Gastrocnemius medialis (tissue), 4 donors: ENCODE measurements around the gene ZNF620. TPM values are rescaled to one million over a fixed set of nuclear protein-coding genes. Genes with fewer than 3 reads are reported as not detected.
"Not testable (repeated sequence)": the region's sequence is repeated elsewhere in the genome, so short reads cannot be mapped to it uniquely, and the experiment has no call there.

Experiments
- ATAC-seq, 2 donors: fragments of 150-250 bp; one replicate each; pipeline ENCODE4 v1.9.1; 2016
- DNase-seq, 2 donors: peaks; one replicate each; pipeline ENCODE4 v3.0.0-alpha.2; 2019
- H3K27ac ChIP-seq, 4 donors: fragments of 200-600 bp; sonication (generic); 1 replicate in 1 of 4; 2 replicates in 3 of 4; pipeline ENCODE4 v1.5.1; 2016 to 2018; ENCODE audit warnings: mild to moderate bottlenecking in 2 of 4, moderate library complexity in 1 of 4
- H3K27me3 ChIP-seq, 3 donors: fragments of 200-600 bp; sonication (generic) in 2 of 3; 1 replicate in 1 of 3; 2 replicates in 2 of 3; pipeline versions ENCODE4 v1.5.1 to v1.6.0; 2016 to 2019; ENCODE audit warnings: mild to moderate bottlenecking in 1 of 3, moderate library complexity in 1 of 3
- H3K36me3 ChIP-seq, 2 donors: fragments of 200-600 bp; sonication (generic) in 1 of 2; one replicate each; pipeline ENCODE4 v1.5.1; 2017 to 2018
- H3K4me1 ChIP-seq, 2 donors: fragments of 200-600 bp; sonication (generic) in 1 of 2; one replicate each; pipeline ENCODE4 v1.5.1; 2016 to 2017; ENCODE audit warnings: mild to moderate bottlenecking in 2 of 2
- H3K4me3 ChIP-seq, 4 donors: fragments of 200-600 bp; sonication (generic) in 3 of 4; 1 replicate in 1 of 4; 2 replicates in 3 of 4; pipeline ENCODE4 v1.5.1; 2016 to 2019; ENCODE audit warnings: mild to moderate bottlenecking in 2 of 4
- H3K9me3 ChIP-seq, 3 donors: fragments of 200-600 bp; sonication (generic) in 2 of 3; 1 replicate in 1 of 3; 2 replicates in 2 of 3; pipeline ENCODE4 v1.5.1; 2016 to 2019
- CTCF ChIP-seq, 5 experiments: fragments of 450-650 bp in 3 of 5; fragments of 200-600 bp in 2 of 5; sonication (generic) in 2 of 5; IDR thresholded peaks in 4 of 5; conservative IDR thresholded peaks in 1 of 5; 1 replicate in 4 of 5; 2 replicates in 1 of 5; pipeline ENCODE4 v1.5.1; 2016 to 2019; ENCODE audit warnings: antibody characterized with exemption in 5 of 5, mild to moderate bottlenecking in 3 of 5, moderate library complexity in 3 of 5
- POLR2A ChIP-seq, 2 donors: fragments of 450-650 bp; IDR thresholded peaks; one replicate each; pipeline ENCODE4 v1.6.1; 2017; ENCODE audit warnings: antibody characterized with exemption in 2 of 2, mild to moderate bottlenecking in 2 of 2, moderate library complexity in 2 of 2
- in situ Hi-C, 4 donors: fragments of 200-750 bp; cut with MboI; loops; one replicate each; pipeline versions ENCODE4 v1.15.0 to v1.8.0; 2017; ENCODE audit warnings: low sequenced_read_pairs in 4 of 4
- intact Hi-C: fragments of 100-400 bp; cut with DNase I; formaldehyde crosslinking; loops from one replicate; pipeline ENCODE4 v1.15.1; 2023; ENCODE audit warnings: low total_unique reads
- total RNA-seq, 4 donors: library from RNA; depleted of rRNA; stranded (reverse); fragments of >200 nt; gene quantifications; one replicate each; pipeline versions ENCODE4 v1.1.0 to v1.2.3, GENCODE V29; 2016

ZNF620 gene
- total RNA-seq, 4 donors from 2014 or later: 0.33 to 4.2 (median 1.9) TPM

DNA sequence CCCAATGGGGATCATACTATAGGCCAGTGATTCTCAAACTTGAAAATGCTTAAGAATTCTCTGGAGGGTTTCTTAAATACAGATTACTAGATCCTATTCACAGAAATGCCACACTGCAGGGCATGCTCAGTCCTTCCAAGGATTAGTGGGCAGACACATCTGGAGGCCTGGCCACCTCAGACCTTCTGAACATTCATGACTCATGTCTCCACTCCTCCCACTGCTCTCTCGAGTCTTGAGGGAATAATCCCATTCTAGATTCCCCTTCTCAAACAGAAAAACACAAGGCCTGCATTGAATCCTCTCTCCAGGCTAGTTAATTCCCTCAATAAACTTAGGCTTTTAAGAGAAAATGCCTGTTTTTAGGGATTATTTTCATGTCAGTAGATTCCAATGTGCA, 41.0 kb downstream of the ZNF620 start:
- no peaks in the 10 kb centered on the region for H3K4me1 ChIP-seq
- TF ChIP-seq CTCF (IDR thresholded peaks at IDR 0.05 in 4 of 5, conservative IDR thresholded peaks at IDR 0.05 in 1 of 5) (no peak), POLR2A (IDR thresholded peaks at IDR 0.05) (no peak)
- peaks cover 0 to 5% of the 10 kb centered on the region in 2 donors for H3K36me3 ChIP-seq
- intact Hi-C loops (no loop called here), in situ Hi-C loops (no loop called here)
- DNase-seq (no peak), ATAC-seq (no peak)
- H3K4me3 ChIP-seq: no peak overlapping the region
- no peaks in the 10 kb centered on the region for H3K9me3 ChIP-seq
- H3K27me3 ChIP-seq: no peaks in the 10 kb centered on the region
- H3K27ac ChIP-seq: no peak overlapping the region

- intact Hi-C loops: no loop called here
- no peak overlapping the region for H3K4me3 ChIP-seq
Measured at GRCh38 chr3:40550167-40550566, 44.3 kb downstream of the ZNF620 start.

GRCh38 chr3:40557575-40558161, 51.8 kb downstream of the ZNF620 start:
- H3K4me3 ChIP-seq: no peak overlapping the region
- TF ChIP-seq POLR2A (IDR thresholded peaks at IDR 0.05) (no peak), CTCF (IDR thresholded peaks at IDR 0.05 in 4 of 5, conservative IDR thresholded peaks at IDR 0.05 in 1 of 5) (no peak)
- H3K9me3 ChIP-seq: no peaks in the 10 kb centered on the region
- in situ Hi-C loops: no loop called here
- no peaks in the 10 kb centered on the region for H3K27me3 ChIP-seq
- H3K36me3 ChIP-seq: peaks cover 0 to 6% of the 10 kb centered on the region in 2 donors
- H3K4me1 ChIP-seq: no peaks in the 10 kb centered on the region
- H3K27ac ChIP-seq: no peak overlapping the region
- DNase-seq (no peak), ATAC-seq (no peak)
- intact Hi-C loops: no loop called here

More at GRCh38 chr3:40550167-40550566, 44.3 kb downstream of the ZNF620 start:
- H3K27ac ChIP-seq: no peak overlapping the region
- TF ChIP-seq CTCF (IDR thresholded peaks at IDR 0.05 in 4 of 5, conservative IDR thresholded peaks at IDR 0.05 in 1 of 5) (no peak), POLR2A (IDR thresholded peaks at IDR 0.05) (no peak)
- in situ Hi-C loops: no loop called here
- DNase-seq (no peak), ATAC-seq (no peak)
- peaks cover 0 to 5% of the 10 kb centered on the region in 2 donors for H3K36me3 ChIP-seq
- H3K27me3 ChIP-seq: no peaks in the 10 kb centered on the region
- H3K4me1 ChIP-seq: no peaks in the 10 kb centered on the region
- no peaks in the 10 kb centered on the region for H3K9me3 ChIP-seq

DNA sequence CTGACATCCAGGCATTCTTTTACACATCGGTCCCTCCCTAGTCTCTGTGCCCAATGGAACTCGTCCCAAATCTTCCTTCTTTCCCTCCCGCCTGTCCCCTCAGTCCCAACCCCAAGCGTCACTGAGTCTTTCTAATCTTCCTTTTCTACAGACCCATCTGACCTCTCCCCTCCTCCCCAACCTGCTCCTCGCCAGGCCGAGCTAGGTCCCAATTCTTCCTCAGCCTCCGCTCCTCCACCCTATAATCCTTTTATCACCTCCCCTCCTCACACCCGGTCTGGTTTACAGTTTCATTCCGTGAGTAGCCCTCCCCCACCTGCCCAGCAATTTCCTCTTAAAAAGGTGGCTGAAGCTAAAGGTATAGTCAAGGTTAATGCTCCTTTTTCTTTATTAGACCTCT, 56.6 kb downstream of the ZNF620 start:
- H3K27me3 ChIP-seq, H3K27ac ChIP-seq, H3K36me3 ChIP-seq, in situ Hi-C loops, H3K9me3 ChIP-seq, H3K4me3 ChIP-seq, H3K4me1 ChIP-seq, DNase-seq, intact Hi-C loops, ATAC-seq: not testable (repeated sequence)

GRCh38 chr3:40565629-40566028, 59.8 kb downstream of the ZNF620 start:
- H3K9me3 ChIP-seq, intact Hi-C loops, in situ Hi-C loops, H3K27ac ChIP-seq, H3K4me3 ChIP-seq, DNase-seq, ATAC-seq, H3K27me3 ChIP-seq, H3K36me3 ChIP-seq, H3K4me1 ChIP-seq: not testable (repeated sequence)

GRCh38 chr3:40566694-40567093, 60.9 kb downstream of the ZNF620 start:
- no peak for ATAC-seq
- Histone ChIP-seq H3K27me3 (no peaks in the 10 kb centered on the region), H3K9me3 (peaks cover 0 to 3% (median 0%) of the 10 kb centered on the region in 3 donors), H3K4me3 (no peak overlapping the region), H3K4me1 (no peaks in the 10 kb centered on the region), H3K27ac (no peak overlapping the region), H3K36me3 (no peaks in the 10 kb centered on the region)
- DNase-seq: no peak
- in situ Hi-C loops: no loop called here
- intact Hi-C loops: no loop called here
- no peak for TF ChIP-seq CTCF (IDR thresholded peaks at IDR 0.05 in 4 of 5, conservative IDR thresholded peaks at IDR 0.05 in 1 of 5)
- no peak for TF ChIP-seq POLR2A (IDR thresholded peaks at IDR 0.05)
